HCT116 (cell line): ENCODE data around the gene MSI2.

ENCODE experiments used
- CBX3 ChIP-seq: IDR thresholded peaks from 2 replicates; pipeline ENCODE4 v1.6.1; 2012; ENCODE audit warnings: low read depth
- CEBPB ChIP-seq: IDR thresholded peaks from 2 replicates; pipeline ENCODE4 v1.6.1; 2012; ENCODE audit warnings: low read depth
- CTCF ChIP-seq, 3 experiments: fragments of 200-600 bp in 1 of 3; sonication (generic) in 1 of 3; IDR thresholded peaks in 2 of 3; conservative IDR thresholded peaks in 1 of 3; 2 replicates each; pipeline ENCODE4 v1.5.1; 2012 to 2017; ENCODE audit warnings: low read depth in 2 of 3, low read length in 2 of 3, antibody characterized with exemption in 1 of 3, borderline replicate concordance in 1 of 3, control low read depth in 1 of 3, mild to moderate bottlenecking in 1 of 3, mixed read lengths in 1 of 3, mixed run types in 1 of 3, moderate library complexity in 1 of 3; ENCODE audit not compliant: insufficient read depth in 1 of 3
- EGR1 ChIP-seq: IDR thresholded peaks from 2 replicates; pipeline ENCODE4 v1.6.1; 2012; ENCODE audit warnings: low read depth
- EZH2 ChIP-seq: fragments of 200-600 bp; sonication (generic); IDR thresholded peaks from 2 replicates; pipeline ENCODE4 v1.6.1; 2017; ENCODE audit warnings: antibody characterized with exemption, mixed run types
- FOSL1 ChIP-seq: IDR thresholded peaks from 2 replicates; pipeline ENCODE4 v1.6.1; 2012; ENCODE audit warnings: low read depth
- MAX ChIP-seq: IDR thresholded peaks from 2 replicates; pipeline ENCODE4 v1.6.1; 2012
- POLR2A ChIP-seq: IDR thresholded peaks from 2 replicates; pipeline ENCODE4 v1.7.0; 2011; ENCODE audit warnings: borderline replicate concordance; ENCODE audit not compliant: insufficient read depth, insufficient read length; ENCODE audit errors: extremely low read depth
- POLR2AphosphoS5 ChIP-seq: IDR thresholded peaks from 2 replicates; pipeline ENCODE4 v1.6.1; 2011; ENCODE audit warnings: mild to moderate bottlenecking, low read depth, low read length, moderate library complexity
- RAD21 ChIP-seq: IDR thresholded peaks from 2 replicates; pipeline ENCODE4 v1.6.1; 2012; ENCODE audit warnings: low read depth, mild to moderate bottlenecking
- SP1 ChIP-seq: IDR thresholded peaks from 2 replicates; pipeline ENCODE4 v1.6.1; 2012; ENCODE audit warnings: low read depth
- YY1 ChIP-seq: IDR thresholded peaks from 2 replicates; pipeline ENCODE4 v1.6.1; 2011; ENCODE audit warnings: low read length, low read depth, moderate library complexity, mild to moderate bottlenecking; ENCODE audit not compliant: insufficient replicate concordance; ENCODE audit errors: extremely low read depth

DNA sequence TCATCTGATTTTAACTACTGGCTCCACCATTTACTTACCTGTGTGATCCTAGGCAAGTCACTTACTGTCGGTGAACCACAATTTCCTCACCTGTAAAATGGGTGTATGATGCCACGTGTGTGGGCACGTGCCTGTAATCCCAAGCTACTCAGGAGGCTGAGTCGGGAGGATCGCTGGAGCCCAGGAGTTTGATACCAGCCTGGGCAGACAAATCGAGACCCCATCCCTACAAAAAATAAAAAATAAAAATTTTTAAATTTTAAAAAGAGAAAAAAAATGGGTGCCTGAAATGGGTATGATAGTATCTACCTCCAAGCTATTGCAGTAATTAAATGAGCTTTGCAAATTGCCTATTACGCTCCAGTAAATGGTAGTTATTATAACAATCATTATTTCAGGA lies 263.5 kb downstream of the MSI2 start:
- TF ChIP-seq CTCF (IDR thresholded peaks at IDR 0.05 in 2 of 3, conservative IDR thresholded peaks at IDR 0.05 in 1 of 3; ENCODE audit: borderline replicate concordance in 1 of 3, insufficient read depth in 1 of 3, low read depth in 2 of 3, low read length in 2 of 3) (no peak), EZH2 (no peak), SP1 (no peak), RAD21 (no peak), FOSL1 (no peak), CEBPB (no peak), POLR2A (no peak), MAX (no peak), POLR2AphosphoS5 (no peak), YY1 (no peak), EGR1 (no peak), CBX3 (no peak)
